NCI-H128 (cell line): ENCODE data around the gene ARL4D.
"Not testable (repeated sequence)": the region's sequence is repeated elsewhere in the genome, so short reads cannot be mapped to it uniquely, and the experiment has no call there.

ENCODE experiments used
- DNase-seq: peaks from one replicate; lab custom pipeline; 2025; ENCODE audit not compliant: unreplicated experiment; lab: John Stamatoyannopoulos, UW

ARL4D gene

GRCh38 chr17:43419375-43419882 lies 20.6 kb downstream of the ARL4D start:
- DNase-seq = not testable (repeated sequence)

GRCh38 chr17:43423777-43424455 lies 25.1 kb downstream of the ARL4D start:
- no peak for DNase-seq

GRCh38 chr17:43427362-43428043 lies 28.7 kb downstream of the ARL4D start:
- no peak for DNase-seq

- DNase-seq = no peak
Measured at GRCh38 chr17:43428524-43428923, 29.7 kb downstream of the ARL4D start.

GRCh38 chr17:43430936-43431713 lies 32.3 kb downstream of the ARL4D start:
- no peak for DNase-seq

- no peak for DNase-seq
Measured at GRCh38 chr17:43431714-43432523, 33.1 kb downstream of the ARL4D start.

- no peak for DNase-seq
Measured at GRCh38 chr17:43434902-43435319, 36.1 kb downstream of the ARL4D start.

GRCh38 chr17:43437756-43438155 lies 39.0 kb downstream of the ARL4D start:
- no peak for DNase-seq

- no peak for DNase-seq
Measured at GRCh38 chr17:43438626-43439025, 39.8 kb downstream of the ARL4D start.

- DNase-seq = no peak
Measured at GRCh38 chr17:43439041-43439440, 40.2 kb downstream of the ARL4D start.

GRCh38 chr17:43442711-43443110 lies 43.9 kb downstream of the ARL4D start:
- no peak for DNase-seq

- no peak for DNase-seq
Measured at GRCh38 chr17:43443381-43443780, 44.6 kb downstream of the ARL4D start.

- no peak for DNase-seq
Measured at GRCh38 chr17:43444223-43445008, 45.6 kb downstream of the ARL4D start.

- no peak for DNase-seq
Measured at GRCh38 chr17:43445009-43445589, 46.3 kb downstream of the ARL4D start.

GRCh38 chr17:43446773-43447172 lies 48.0 kb downstream of the ARL4D start:
- no peak for DNase-seq

GRCh38 chr17:43448720-43449469 lies 50.1 kb downstream of the ARL4D start:
- DNase-seq = no peak

GRCh38 chr17:43449470-43450248 lies 50.9 kb downstream of the ARL4D start:
- DNase-seq = no peak
